Progenitor cell of endocrine pancreas (in vitro differentiated cells): ENCODE results near the gene PTPRD. TPM values are rescaled to one million over a fixed set of nuclear protein-coding genes. Genes with fewer than 3 reads are reported as not detected.

Experiments used
- DNase-seq: peaks from one replicate; pipeline ENCODE4 v3.0.0; 2021; ENCODE audit warnings: low spot score; ENCODE audit not compliant: unreplicated experiment
- H3K27ac Mint-ChIP-seq: 2 replicates; pipeline ENCODE4 v1.8.0; 2021; ENCODE audit warnings: mild to moderate bottlenecking, moderate library complexity, mixed read lengths
- H3K27me3 Mint-ChIP-seq: 2 replicates; pipeline ENCODE4 v1.8.0; 2021; ENCODE audit warnings: mixed read lengths
- H3K36me3 Mint-ChIP-seq: 2 replicates; pipeline ENCODE4 v1.8.0; 2022; ENCODE audit warnings: mixed read lengths; ENCODE audit not compliant: insufficient read depth
- H3K4me1 Mint-ChIP-seq: 2 replicates; pipeline ENCODE4 v1.8.0; 2021; ENCODE audit warnings: low read depth, mixed read lengths
- H3K4me3 Mint-ChIP-seq: 2 replicates; pipeline ENCODE4 v1.8.0; 2021; ENCODE audit warnings: low read depth, mild to moderate bottlenecking, moderate library complexity, mixed read lengths
- H3K9me3 Mint-ChIP-seq: 2 replicates; pipeline ENCODE4 v1.8.0; 2021; ENCODE audit warnings: low read depth, mixed read lengths
- total RNA-seq: library from RNA; stranded (reverse); gene quantifications from 2 replicates; pipeline ENCODE4 v1.2.1, GENCODE V29; 2021
- TF ChIP-seq, protein P1 (sequence below): fragments of 200-600 bp; sonication (generic); IDR thresholded peaks from one replicate; pipeline ENCODE4 v1.5.0; 2021; ENCODE audit warnings: antibody characterized with exemption, mild to moderate bottlenecking; ENCODE audit not compliant: unreplicated experiment

PTPRD gene
- total RNA-seq, 1 donor from 2014 or later = 124 TPM

DNA sequence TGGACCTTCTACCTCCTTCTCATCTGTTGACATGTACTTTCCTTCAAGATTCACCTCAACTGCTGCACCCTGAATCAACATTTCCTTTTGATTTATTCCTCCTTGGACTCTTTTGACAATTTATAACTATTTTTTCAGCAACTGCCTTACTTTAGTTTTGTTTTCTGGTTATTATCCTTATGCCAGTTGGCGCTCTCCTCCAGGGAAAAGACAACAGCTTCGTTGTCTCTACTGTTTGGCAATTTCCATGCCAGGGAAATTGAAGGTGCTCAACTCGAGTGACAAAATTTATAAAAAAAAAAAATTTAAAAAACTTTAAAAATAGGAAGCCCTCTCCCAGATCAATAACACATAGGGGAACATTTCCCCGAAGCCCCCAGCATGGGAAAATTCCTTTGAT lies 2264.0 kb downstream of the PTPRD start:
- peaks cover 9% of the 10 kb centered on the region for H3K27me3 Mint-ChIP-seq
- no peak overlapping the region for H3K27ac Mint-ChIP-seq
- TF ChIP-seq, protein P1, sequence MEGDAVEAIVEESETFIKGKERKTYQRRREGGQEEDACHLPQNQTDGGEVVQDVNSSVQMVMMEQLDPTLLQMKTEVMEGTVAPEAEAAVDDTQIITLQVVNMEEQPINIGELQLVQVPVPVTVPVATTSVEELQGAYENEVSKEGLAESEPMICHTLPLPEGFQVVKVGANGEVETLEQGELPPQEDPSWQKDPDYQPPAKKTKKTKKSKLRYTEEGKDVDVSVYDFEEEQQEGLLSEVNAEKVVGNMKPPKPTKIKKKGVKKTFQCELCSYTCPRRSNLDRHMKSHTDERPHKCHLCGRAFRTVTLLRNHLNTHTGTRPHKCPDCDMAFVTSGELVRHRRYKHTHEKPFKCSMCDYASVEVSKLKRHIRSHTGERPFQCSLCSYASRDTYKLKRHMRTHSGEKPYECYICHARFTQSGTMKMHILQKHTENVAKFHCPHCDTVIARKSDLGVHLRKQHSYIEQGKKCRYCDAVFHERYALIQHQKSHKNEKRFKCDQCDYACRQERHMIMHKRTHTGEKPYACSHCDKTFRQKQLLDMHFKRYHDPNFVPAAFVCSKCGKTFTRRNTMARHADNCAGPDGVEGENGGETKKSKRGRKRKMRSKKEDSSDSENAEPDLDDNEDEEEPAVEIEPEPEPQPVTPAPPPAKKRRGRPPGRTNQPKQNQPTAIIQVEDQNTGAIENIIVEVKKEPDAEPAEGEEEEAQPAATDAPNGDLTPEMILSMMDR = no peak
- no peak for DNase-seq
- H3K4me1 Mint-ChIP-seq = peaks cover 20% of the 10 kb centered on the region
- H3K4me3 Mint-ChIP-seq = no peak overlapping the region
- peaks cover 14% of the 10 kb centered on the region for H3K9me3 Mint-ChIP-seq
- peaks cover 10% of the 10 kb centered on the region for H3K36me3 Mint-ChIP-seq

DNA sequence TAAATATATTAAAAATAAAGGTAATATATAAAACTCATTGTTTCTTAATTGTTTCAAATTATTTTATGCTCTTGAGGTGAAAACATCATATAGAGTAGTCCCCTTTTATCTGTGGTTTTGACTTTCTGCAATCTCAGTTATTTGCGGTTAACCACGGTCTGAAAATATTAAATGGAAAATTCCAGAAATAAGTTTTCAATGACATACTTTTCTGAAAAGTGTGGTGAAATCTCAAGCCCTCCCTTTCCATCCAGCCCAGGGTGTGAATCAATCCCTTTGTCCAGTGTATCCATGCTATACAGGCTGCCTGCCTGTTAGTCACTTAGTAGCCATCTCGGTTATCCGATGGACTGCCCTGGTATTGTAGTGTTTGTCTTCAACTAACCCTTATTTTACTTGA lies 2266.5 kb downstream of the PTPRD start:
- H3K4me3 Mint-ChIP-seq = no peak overlapping the region
- no peak for DNase-seq
- H3K4me1 Mint-ChIP-seq = peaks cover 20% of the 10 kb centered on the region
- H3K36me3 Mint-ChIP-seq = peaks cover 10% of the 10 kb centered on the region
- no peak overlapping the region for H3K27ac Mint-ChIP-seq
- TF ChIP-seq, protein P1 = no peak
- H3K9me3 Mint-ChIP-seq = peaks cover 10% of the 10 kb centered on the region
- peaks cover 9% of the 10 kb centered on the region for H3K27me3 Mint-ChIP-seq

DNA sequence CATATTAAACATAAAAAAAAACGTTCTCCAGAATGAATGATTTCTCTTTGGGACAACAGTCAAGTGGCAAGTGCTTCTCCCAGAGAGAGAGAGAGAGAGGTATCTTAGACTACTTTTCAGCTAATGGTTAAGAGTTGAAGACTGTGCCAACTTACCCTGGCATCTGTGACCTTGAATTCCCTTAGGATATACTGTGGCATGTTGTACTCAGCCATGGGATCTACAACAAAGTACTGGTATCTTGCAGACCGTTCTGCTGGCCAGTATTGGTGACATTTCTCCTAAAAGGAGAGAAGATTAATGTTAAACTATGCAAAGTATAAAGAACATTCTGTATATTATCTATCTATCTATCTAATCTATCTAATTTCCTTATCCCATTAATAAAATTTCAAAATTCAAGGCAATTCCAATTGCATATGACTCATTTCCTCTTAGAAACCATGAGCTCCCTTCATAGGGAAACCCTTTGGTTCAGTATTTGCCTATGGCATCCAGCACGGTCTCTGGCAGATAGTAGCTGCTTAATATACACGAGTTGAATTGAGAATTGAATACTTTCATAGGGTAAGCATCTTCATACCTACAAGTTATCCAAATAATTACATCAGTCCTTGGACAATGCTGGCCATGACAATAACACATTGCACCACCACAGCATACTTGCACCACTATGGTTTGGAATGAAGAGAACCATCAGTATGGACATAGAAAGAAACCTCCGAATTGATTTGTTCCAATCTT lies 2273.9 kb downstream of the PTPRD start:
- TF ChIP-seq, protein P1 = no peak
- Mint-ChIP-seq H3K36me3 (peaks cover 35% of the 10 kb centered on the region), H3K27ac (no peak overlapping the region), H3K4me1 (peaks cover 9% of the 10 kb centered on the region), H3K4me3 (no peak overlapping the region), H3K9me3 (peaks cover 6% of the 10 kb centered on the region), H3K27me3 (no peaks in the 10 kb centered on the region)
- no peak for DNase-seq

DNA sequence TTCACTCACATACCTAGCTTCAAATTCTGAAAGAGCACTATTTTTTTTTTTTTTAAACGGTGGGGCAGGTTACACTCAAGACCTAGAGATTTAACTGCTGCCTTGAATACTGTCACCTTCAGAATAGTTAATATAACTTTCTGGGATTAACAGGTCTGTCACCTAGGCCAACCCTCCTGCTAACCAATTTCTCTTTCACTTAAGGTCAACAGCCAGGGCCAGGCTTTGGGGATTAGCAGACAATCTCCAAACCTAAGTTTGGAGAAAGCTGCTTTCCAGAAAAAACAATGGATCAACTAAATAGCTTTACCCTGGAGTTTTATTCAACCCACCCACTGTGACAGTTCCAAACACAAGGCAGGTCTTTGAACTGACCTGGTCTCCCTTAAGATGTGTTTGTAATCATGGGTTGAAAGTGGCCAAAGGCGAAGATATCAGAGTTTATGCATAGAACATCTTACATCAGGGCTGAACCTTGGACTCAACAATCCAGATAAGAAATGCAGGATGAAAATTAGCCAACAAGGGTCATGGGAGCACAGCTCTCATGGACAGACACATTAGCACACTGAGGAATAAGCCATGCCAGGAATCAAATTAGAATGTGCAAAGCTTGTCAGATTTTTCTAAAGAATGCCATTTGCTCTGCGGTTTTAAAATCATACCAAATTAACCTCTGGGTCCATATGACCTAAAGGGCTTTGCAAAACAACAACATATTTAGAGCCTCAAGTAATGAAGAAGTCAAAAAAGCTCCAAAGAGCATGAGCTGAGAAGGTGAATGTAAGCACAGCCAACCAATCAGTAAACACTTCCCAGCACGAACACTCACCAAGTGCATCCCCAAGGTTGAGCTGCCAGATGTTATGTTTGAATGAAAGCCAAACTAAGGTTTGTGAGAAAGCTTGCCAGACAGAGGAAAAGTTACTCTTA lies 2274.7 kb downstream of the PTPRD start:
- H3K4me1 Mint-ChIP-seq = peaks cover 9% of the 10 kb centered on the region
- no peak overlapping the region for H3K4me3 Mint-ChIP-seq
- H3K27me3 Mint-ChIP-seq = no peaks in the 10 kb centered on the region
- DNase-seq = no peak
- no peak overlapping the region for H3K27ac Mint-ChIP-seq
- H3K36me3 Mint-ChIP-seq = peaks cover 41% of the 10 kb centered on the region
- H3K9me3 Mint-ChIP-seq = peaks cover 6% of the 10 kb centered on the region
- TF ChIP-seq, protein P1 = no peak

DNA sequence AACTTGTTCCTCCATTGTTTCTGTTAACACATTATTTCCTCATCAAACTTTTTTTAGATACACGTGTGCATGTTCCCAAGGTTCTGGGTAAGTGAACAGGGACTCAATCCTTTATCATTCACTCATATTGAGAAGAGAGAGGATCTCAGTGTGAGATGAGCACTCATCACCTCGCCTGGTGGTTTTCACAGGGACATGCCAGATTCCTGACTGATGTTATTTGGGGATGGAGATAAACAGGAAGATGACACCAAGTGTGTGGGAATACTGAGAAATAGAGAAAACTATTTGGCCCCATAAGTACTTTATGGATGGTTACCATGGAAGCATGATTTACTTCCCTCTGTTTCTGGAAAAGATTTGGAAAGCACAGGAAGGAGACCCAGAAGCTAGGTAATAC lies 2279.9 kb downstream of the PTPRD start:
- H3K27me3 Mint-ChIP-seq = no peaks in the 10 kb centered on the region
- no peak for DNase-seq
- H3K36me3 Mint-ChIP-seq = peaks cover 44% of the 10 kb centered on the region
- peaks cover 15% of the 10 kb centered on the region for H3K9me3 Mint-ChIP-seq
- H3K27ac Mint-ChIP-seq = no peak overlapping the region
- H3K4me1 Mint-ChIP-seq = peaks cover 17% of the 10 kb centered on the region
- no peak overlapping the region for H3K4me3 Mint-ChIP-seq
- TF ChIP-seq, protein P1 = no peak
